Smooth muscle cell of the brain vasculature (primary cell): ENCODE measurements around the gene TNS1.

Experiments
- DNase-seq: peaks from one replicate; pipeline ENCODE4 v3.0.0-alpha.2; 2012; ENCODE audit warnings: low read depth, low spot score

Gene TNS1

DNA sequence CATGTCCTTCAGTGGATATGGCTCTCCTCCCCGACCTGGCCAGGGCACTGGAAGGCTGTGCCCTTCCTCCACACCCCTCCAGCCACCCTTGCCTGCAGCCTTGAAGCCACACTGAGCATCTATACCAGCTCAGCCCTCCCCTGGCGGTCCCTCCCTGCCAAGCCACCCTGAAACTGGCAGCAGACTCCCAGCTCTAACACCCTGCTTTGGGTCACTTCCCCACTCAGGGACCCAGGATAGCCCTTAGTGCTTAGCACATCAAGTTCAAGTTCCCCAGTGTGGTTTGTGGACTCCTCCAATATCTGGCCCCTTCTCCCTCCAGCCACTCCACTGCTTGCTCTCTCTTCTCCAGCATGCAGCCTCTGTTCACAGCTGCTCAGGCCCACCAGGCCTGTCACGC lies 89.4 kb downstream of the TNS1 start:
- no peak for DNase-seq

- no peak for DNase-seq
Observed at GRCh38 chr2:217912098-217913024, 90.4 kb downstream of the TNS1 start.

- DNase-seq = no peak
Observed at GRCh38 chr2:217911283-217912097, 91.3 kb downstream of the TNS1 start.

DNA sequence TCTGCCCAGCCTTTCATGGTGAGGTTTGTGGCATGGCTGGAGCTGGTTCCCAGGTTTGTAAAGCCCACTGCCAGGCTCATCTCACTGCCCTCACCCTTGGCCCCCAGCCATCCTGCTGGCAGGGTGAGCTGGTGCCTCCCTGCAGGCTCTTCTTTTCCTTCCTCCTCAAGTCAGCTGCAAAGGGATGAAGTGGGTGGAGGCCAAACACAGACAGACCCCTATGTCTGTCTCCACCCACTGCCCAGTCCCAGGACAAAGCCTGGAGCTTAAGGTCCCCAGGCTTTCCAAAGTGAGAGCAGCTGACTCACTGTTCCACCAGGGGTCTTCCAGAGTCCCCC lies 92.0 kb downstream of the TNS1 start:
- no peak for DNase-seq

GRCh38 chr2:217909156-217909820 lies 93.5 kb downstream of the TNS1 start:
- DNase-seq = no peak

GRCh38 chr2:217908544-217908943 lies 94.3 kb downstream of the TNS1 start:
- DNase-seq = no peak

GRCh38 chr2:217907266-217907665 lies 95.5 kb downstream of the TNS1 start:
- DNase-seq = no peak

GRCh38 chr2:217906798-217907197 lies 96.0 kb downstream of the TNS1 start:
- DNase-seq = no peak

DNA sequence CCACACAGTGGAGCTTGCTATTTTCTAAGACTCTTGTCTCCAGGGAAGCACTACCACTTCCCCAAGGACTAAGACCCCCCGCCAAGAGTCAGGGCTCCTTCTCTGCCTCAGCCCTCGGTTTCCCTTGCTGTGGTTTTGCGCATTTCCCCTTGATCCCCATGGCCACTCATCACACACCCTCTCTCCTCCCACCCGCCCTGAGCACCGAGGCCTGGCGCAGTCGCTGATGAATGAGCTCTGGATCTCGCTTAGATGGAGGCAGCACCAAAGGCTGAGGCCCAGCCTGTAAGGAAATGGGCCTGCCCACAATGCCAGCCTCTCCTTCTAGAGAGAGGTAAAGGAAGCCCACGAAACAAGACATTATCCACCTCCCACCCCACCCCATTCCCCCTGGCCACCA lies 96.9 kb downstream of the TNS1 start:
- DNase-seq = no peak

DNA sequence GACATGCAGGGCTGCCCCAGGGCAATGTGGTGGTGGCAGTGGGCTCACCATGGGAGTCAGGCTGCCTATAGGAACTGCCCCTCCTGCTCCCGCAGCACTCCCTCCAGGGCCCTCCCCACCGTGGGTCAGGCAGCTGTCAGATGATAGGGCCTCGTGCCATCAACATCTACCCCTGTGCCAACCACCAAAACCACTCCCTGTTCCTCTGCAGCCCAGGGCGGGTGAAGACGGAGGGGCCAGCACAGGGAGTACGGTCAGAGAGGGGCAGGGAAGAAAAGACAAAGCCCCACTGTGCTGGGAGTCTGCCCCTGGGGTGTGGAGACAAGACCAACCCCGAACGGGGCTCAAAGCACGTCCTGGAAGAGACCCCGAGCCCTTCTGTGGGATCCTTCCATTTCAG lies 97.4 kb downstream of the TNS1 start:
- no peak for DNase-seq

DNA sequence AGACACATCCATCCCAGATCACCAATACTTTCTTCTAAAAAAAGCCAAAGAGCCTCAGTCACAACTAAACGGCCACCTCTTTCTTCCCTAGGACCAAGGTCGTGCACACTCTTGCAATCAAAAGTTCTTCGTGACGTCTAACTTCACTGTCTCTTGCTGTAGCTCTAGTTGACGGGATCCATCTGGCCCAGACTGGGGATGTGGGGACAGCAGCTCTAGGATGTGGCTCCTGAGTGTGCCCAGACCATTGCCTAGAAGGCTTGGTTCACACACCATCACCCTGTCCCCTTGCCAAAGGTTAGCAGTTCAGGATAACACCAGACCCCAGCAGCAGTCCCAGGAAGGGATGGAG lies 98.2 kb downstream of the TNS1 start:
- DNase-seq = no peak

- DNase-seq = no peak
Observed at GRCh38 chr2:217903859-217904613, 98.8 kb downstream of the TNS1 start.

GRCh38 chr2:217903142-217903858 lies 99.5 kb downstream of the TNS1 start:
- DNase-seq = no peak

- DNase-seq = no peak
Observed at GRCh38 chr2:217902379-217903141, 100.2 kb downstream of the TNS1 start.

- DNase-seq = no peak
Observed at GRCh38 chr2:217901835-217902378, 100.9 kb downstream of the TNS1 start.

DNA sequence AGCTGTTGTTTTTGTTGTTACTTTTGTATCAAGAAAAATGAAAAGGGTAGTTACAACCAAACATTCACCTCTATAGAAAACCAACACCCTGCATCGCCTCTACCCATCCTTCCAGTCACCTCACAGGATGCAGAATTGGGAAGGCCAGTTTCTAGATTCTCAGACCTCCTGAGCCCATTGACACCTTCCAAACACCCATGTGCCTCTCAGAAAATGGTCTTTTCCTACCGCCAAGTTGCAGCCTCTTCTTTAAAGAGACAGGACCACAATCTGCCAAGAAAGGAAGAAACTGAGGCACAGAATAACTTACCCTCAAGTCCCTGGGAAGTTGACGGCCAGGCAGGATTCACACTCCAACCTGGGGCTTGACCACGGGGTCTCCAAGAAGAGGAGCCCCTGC lies 101.4 kb downstream of the TNS1 start:
- DNase-seq = no peak

- no peak for DNase-seq
Observed at GRCh38 chr2:217900780-217901360, 101.9 kb downstream of the TNS1 start.

DNA sequence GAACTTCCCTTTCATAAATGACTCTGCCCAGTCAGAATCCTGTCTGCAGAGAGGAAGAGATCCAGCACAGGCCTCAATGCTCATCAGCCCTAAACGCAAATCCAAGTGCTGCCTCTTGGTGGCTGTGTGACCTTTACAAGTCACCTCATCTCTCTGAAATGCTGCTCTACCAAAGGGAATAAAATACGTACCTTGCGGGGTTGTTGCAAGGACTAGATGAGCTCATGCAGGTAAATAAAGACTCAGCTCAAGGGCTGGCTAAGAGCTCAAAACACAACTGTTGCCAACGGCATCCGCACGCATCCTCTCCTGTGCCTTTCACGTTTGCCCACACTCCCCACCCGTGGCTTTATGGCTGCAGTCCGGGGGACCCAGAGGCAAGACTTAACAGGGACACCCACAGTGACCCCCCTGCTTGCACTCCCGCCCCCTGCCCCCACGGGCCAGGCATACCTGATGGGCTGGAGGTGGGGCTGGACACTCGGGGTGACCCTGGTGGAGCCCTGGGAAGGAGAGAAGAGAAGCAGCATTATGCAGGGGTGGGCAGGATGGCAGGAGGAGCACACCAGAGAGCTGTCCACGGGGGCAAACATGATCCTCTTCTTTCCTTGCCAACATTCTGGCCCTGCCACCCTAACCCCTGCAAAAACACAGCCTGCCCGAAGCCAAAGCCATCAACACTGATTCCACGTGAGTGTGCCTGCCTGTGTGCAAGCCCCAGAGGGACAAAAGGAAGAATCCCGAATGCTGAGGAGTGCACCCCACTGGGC lies 102.6 kb downstream of the TNS1 start:
- no peak for DNase-seq
